GM23338 (cell line): ENCODE results near the gene EMILIN3. TPM values are rescaled to one million over a fixed set of nuclear protein-coding genes. Genes with fewer than 3 reads are reported as not detected.

Source experiments
- ATAC-seq: fragments of 200-7000 bp; cut with Tn5 transposase; 3 replicates; pipeline ENCODE4 v1.9.1; 2020
- DNase-seq: peaks from one replicate; pipeline ENCODE4 v3.0.0-alpha.2; 2015; ENCODE audit warnings: low spot score
- H2AFZ ChIP-seq: fragments of 200-600 bp; sonication (generic); 2 replicates; pipeline ENCODE4 v1.8.0; 2016; ENCODE audit warnings: antibody characterized with exemption, mild to moderate bottlenecking, moderate library complexity
- H3F3A ChIP-seq: fragments of 200-600 bp; sonication (generic); replicated peaks from 2 replicates; pipeline ENCODE4 v1.8.0; 2017; ENCODE audit warnings: antibody characterized with exemption, mixed run types, low read depth
- H3K27ac ChIP-seq: fragments of 200-600 bp; sonication (generic); 2 replicates; pipeline ENCODE4 v1.6.1; 2016; ENCODE audit warnings: low read depth
- H3K27me3 ChIP-seq: fragments of 200-600 bp; sonication (generic); 2 replicates; pipeline ENCODE4 v1.8.0; 2016; ENCODE audit warnings: mild to moderate bottlenecking, mixed run types, moderate library complexity; ENCODE audit not compliant: insufficient read depth
- H3K36me3 ChIP-seq: fragments of 200-600 bp; sonication (generic); 2 replicates; pipeline ENCODE4 v1.8.0; 2016; ENCODE audit warnings: mild to moderate bottlenecking; ENCODE audit not compliant: insufficient read depth
- H3K4me1 ChIP-seq: fragments of 200-600 bp; sonication (generic); 2 replicates; pipeline ENCODE4 v1.8.0; 2016; ENCODE audit warnings: mild to moderate bottlenecking, moderate library complexity; ENCODE audit not compliant: insufficient read depth
- H3K4me2 ChIP-seq: fragments of 200-600 bp; sonication (generic); 2 replicates; pipeline ENCODE4 v1.7.1; 2017; ENCODE audit warnings: mixed run types
- H3K4me3 ChIP-seq: fragments of 200-600 bp; sonication (generic); 2 replicates; pipeline ENCODE4 v1.6.1; 2016; ENCODE audit warnings: mixed run types
- H3K79me2 ChIP-seq: fragments of 200-600 bp; sonication (generic); replicated peaks from 2 replicates; pipeline ENCODE4 v1.8.0; 2017; ENCODE audit warnings: mild to moderate bottlenecking; ENCODE audit not compliant: insufficient read depth
- H3K9me2 ChIP-seq: fragments of 200-600 bp; sonication (generic); 2 replicates; pipeline ENCODE4 v1.8.0; 2017; ENCODE audit not compliant: insufficient read depth
- H4K20me1 ChIP-seq: fragments of 200-600 bp; sonication (generic); replicated peaks from 2 replicates; pipeline ENCODE4 v1.8.0; 2017; ENCODE audit warnings: mild to moderate bottlenecking; ENCODE audit not compliant: insufficient read depth
- H3K27ac Mint-ChIP-seq: 2 replicates; pipeline ENCODE4 v1.8.0; 2020; ENCODE audit warnings: inconsistent platforms, mild to moderate bottlenecking, moderate library complexity, mixed read lengths
- H3K27me3 Mint-ChIP-seq: 3 replicates; pipeline ENCODE4 v1.8.0; 2022; ENCODE audit warnings: low read depth, mild to moderate bottlenecking, moderate library complexity, mixed read lengths, inconsistent platforms; ENCODE audit not compliant: insufficient read depth, poor library complexity
- H3K36me3 Mint-ChIP-seq: 3 replicates; pipeline ENCODE4 v1.8.0; 2021; ENCODE audit warnings: low read depth, mild to moderate bottlenecking, inconsistent platforms, moderate library complexity, mixed read lengths
- H3K4me1 Mint-ChIP-seq: 3 replicates; pipeline ENCODE4 v1.8.0; 2020; ENCODE audit warnings: mild to moderate bottlenecking, inconsistent platforms, mixed read lengths
- H3K4me3 Mint-ChIP-seq: 3 replicates; pipeline ENCODE4 v1.8.0; 2021; ENCODE audit warnings: moderate library complexity, mild to moderate bottlenecking, inconsistent platforms, mixed read lengths
- H3K9me3 Mint-ChIP-seq: 3 replicates; pipeline ENCODE4 v1.8.0; 2020; ENCODE audit warnings: moderate library complexity, mild to moderate bottlenecking, inconsistent platforms, mixed read lengths
- CREB1 ChIP-seq: fragments of 250-450 bp; sonication (Bioruptor Pico); IDR thresholded peaks from 2 replicates; pipeline ENCODE4 v1.5.0; 2020; ENCODE audit warnings: low read depth, mild to moderate bottlenecking, moderate library complexity
- CTCF ChIP-seq, 2 experiments: fragments of 200-600 bp in 1 of 2; sonication (generic) in 1 of 2; conservative IDR thresholded peaks; 2 replicates each; pipeline versions ENCODE4 v1.5.1 to v1.6.1; 2016 to 2017; ENCODE audit warnings: antibody characterized with exemption in 2 of 2, low read depth in 2 of 2, mild to moderate bottlenecking in 2 of 2, moderate library complexity in 1 of 2
- ETS1 ChIP-seq: IDR thresholded peaks from 2 replicates; pipeline ENCODE4 v1.6.1; 2016; ENCODE audit warnings: antibody characterized with exemption
- EZH2phosphoT487 ChIP-seq: fragments of 200-600 bp; sonication (generic); IDR thresholded peaks from one replicate; pipeline ENCODE4 v1.8.1; 2018; ENCODE audit warnings: antibody characterized with exemption; ENCODE audit not compliant: unreplicated experiment
- ZNF331 ChIP-seq: fragments of 250-450 bp; sonication (Bioruptor Pico); IDR thresholded peaks from 2 replicates; pipeline ENCODE4 v1.5.0; 2020; ENCODE audit warnings: low read depth, mild to moderate bottlenecking, moderate library complexity
- ZNF462 ChIP-seq: fragments of 250-450 bp; sonication (Bioruptor Pico); IDR thresholded peaks from 2 replicates; pipeline ENCODE4 v1.5.0; 2020; ENCODE audit warnings: mild to moderate bottlenecking, moderate library complexity
- polyA plus RNA-seq: library from polyadenylated mRNA; unstranded; fragments of >200 nt; fragmentation: Nextera tagmentation; extraction: Ambion mirVana; gene quantifications from 2 replicates; pipeline ENCODE4 v1.2.1, GENCODE V29; 2016
- total RNA-seq: library from RNA; depleted of rRNA; stranded (reverse); fragments of >200 nt; shearing (Covaris generic); gene quantifications from 2 replicates; pipeline ENCODE4 v1.2.3, GENCODE V29; 2014

EMILIN3 gene
- total and polyA plus RNA-seq, 2 experiments from 2014 or later: 0.53 to 6.6 TPM

- Histone ChIP-seq H2AFZ (no peak overlapping the region), H3K4me1 (no peaks in the 10 kb centered on the region), H3K9me2 (no peaks in the 10 kb centered on the region), H3K27me3 (no peaks in the 10 kb centered on the region), H3F3A (no peaks in the 10 kb centered on the region), H3K79me2 (no peaks in the 10 kb centered on the region), H4K20me1 (no peaks in the 10 kb centered on the region), H3K4me2 (no peak overlapping the region), H3K36me3 (peaks cover 11% of the 10 kb centered on the region; the same call in 1 of the 2 replicates), H3K4me3 (no peak overlapping the region), H3K27ac (no peak overlapping the region)
- Mint-ChIP-seq H3K27me3 (peaks cover 4% of the 10 kb centered on the region), H3K27ac (no peak overlapping the region), H3K4me1 (peaks cover 7% of the 10 kb centered on the region; the same call in 2 of the 3 replicates), H3K36me3 (peaks cover 27% of the 10 kb centered on the region), H3K9me3 (no peaks in the 10 kb centered on the region), H3K4me3 (no peak overlapping the region)
- ATAC-seq (no peak), DNase-seq (no peak)
- no peak for TF ChIP-seq CREB1
- TF ChIP-seq CTCF (conservative IDR thresholded peaks at IDR 0.05; ENCODE audit: low read depth in 2 of 2): no peak
- no peak for TF ChIP-seq EZH2phosphoT487
- no peak for TF ChIP-seq ZNF462 (CRISPR knock-in tag)
- TF ChIP-seq ETS1: no peak
- no peak for TF ChIP-seq ZNF331
Measured at GRCh38 chr20:41403604-41404003, 37.0 kb upstream of the EMILIN3 start.
